Sigmoid colon (tissue), 4 donors: ENCODE measurements around the gene EMC6.

ENCODE experiments used
- POLR2A ChIP-seq, 2 donors: fragments of 450-650 bp; IDR thresholded peaks; one replicate each; pipeline ENCODE4 v1.6.1; 2016; ENCODE audit warnings: antibody characterized with exemption in 2 of 2, mild to moderate bottlenecking in 2 of 2, moderate library complexity in 2 of 2
- POLR2AphosphoS5 ChIP-seq, 4 donors: sonication (generic); formaldehyde crosslinking; IDR thresholded peaks; one replicate each; pipeline ENCODE4 v1.6.1; 2017; ENCODE audit warnings: antibody characterized with exemption in 4 of 4
- TF ChIP-seq, protein P1 (sequence below), 4 experiments: fragments of 450-650 bp in 3 of 4; fragments of 200-600 bp in 1 of 4; IDR thresholded peaks; one replicate each; pipeline ENCODE4 v1.5.1; 2016 to 2019; ENCODE audit warnings: antibody characterized with exemption in 4 of 4, mild to moderate bottlenecking in 3 of 4, moderate library complexity in 2 of 4

- TF ChIP-seq POLR2AphosphoS5 (IDR thresholded peaks at IDR 0.05) = no peak
- TF ChIP-seq, protein P1, sequence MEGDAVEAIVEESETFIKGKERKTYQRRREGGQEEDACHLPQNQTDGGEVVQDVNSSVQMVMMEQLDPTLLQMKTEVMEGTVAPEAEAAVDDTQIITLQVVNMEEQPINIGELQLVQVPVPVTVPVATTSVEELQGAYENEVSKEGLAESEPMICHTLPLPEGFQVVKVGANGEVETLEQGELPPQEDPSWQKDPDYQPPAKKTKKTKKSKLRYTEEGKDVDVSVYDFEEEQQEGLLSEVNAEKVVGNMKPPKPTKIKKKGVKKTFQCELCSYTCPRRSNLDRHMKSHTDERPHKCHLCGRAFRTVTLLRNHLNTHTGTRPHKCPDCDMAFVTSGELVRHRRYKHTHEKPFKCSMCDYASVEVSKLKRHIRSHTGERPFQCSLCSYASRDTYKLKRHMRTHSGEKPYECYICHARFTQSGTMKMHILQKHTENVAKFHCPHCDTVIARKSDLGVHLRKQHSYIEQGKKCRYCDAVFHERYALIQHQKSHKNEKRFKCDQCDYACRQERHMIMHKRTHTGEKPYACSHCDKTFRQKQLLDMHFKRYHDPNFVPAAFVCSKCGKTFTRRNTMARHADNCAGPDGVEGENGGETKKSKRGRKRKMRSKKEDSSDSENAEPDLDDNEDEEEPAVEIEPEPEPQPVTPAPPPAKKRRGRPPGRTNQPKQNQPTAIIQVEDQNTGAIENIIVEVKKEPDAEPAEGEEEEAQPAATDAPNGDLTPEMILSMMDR (IDR thresholded peaks at IDR 0.05) = no peak
- TF ChIP-seq POLR2A (IDR thresholded peaks at IDR 0.05) = no peak
Measured at GRCh38 chr17:3693141-3693540, 24.5 kb downstream of the EMC6 start.
